Breast epithelium (tissue), 3 donors: ENCODE results near the gene IQSEC3.

Source experiments
- POLR2AphosphoS5 ChIP-seq, 3 donors: sonication (generic); formaldehyde crosslinking; IDR thresholded peaks; one replicate each; pipeline ENCODE4 v1.6.1; 2017; ENCODE audit warnings: antibody characterized with exemption in 3 of 3
- TF ChIP-seq, protein P1 (sequence below), 3 donors: fragments of 450-650 bp; IDR thresholded peaks; one replicate each; pipeline ENCODE4 v1.5.1; 2016 to 2017; ENCODE audit warnings: antibody characterized with exemption in 3 of 3, mild to moderate bottlenecking in 3 of 3, moderate library complexity in 3 of 3

DNA sequence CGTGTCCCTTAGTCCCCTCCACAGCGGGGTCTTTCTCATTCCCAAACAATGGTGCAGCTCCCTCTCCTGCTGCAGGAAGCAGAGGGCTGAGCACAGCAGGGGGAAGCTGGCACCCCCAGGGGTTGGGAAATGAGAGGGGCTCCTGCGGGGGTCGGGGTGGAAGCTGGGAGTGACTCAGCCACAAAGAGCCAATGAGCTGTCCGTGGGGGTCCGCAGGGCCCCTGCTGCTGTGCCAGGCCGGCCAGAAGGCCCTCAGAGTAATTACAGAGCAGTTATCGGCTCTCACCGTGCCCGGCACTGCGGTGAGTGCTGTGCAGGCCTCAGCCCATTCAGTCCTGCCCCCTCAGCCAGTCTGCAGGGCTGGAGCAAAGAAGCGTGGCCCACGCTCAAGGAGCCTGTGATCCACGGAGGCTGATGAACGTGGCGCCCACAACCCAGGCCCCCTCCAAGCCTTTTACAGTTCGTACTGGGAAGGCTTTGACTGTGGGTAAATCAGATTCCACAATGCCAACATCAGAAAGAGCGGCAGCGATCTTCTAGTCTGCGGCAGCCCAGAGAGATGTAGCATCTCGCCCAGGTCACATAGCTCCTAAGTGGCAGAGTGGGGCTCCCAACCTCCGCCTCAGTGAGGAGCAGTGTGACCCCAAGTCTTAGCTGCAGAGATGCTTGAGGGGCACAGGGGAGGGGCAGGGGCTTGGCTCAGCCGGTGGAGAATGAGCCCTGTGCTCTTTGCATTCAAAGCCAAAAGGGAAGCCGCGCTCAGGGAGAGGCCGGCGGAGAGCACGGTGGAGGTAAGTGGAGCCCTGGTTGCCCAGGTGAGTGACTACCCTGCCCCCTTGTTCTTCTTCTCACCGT lies 104.0 kb downstream of the IQSEC3 start:
- no peak for TF ChIP-seq POLR2AphosphoS5 (IDR thresholded peaks at IDR 0.05)
- TF ChIP-seq, protein P1, sequence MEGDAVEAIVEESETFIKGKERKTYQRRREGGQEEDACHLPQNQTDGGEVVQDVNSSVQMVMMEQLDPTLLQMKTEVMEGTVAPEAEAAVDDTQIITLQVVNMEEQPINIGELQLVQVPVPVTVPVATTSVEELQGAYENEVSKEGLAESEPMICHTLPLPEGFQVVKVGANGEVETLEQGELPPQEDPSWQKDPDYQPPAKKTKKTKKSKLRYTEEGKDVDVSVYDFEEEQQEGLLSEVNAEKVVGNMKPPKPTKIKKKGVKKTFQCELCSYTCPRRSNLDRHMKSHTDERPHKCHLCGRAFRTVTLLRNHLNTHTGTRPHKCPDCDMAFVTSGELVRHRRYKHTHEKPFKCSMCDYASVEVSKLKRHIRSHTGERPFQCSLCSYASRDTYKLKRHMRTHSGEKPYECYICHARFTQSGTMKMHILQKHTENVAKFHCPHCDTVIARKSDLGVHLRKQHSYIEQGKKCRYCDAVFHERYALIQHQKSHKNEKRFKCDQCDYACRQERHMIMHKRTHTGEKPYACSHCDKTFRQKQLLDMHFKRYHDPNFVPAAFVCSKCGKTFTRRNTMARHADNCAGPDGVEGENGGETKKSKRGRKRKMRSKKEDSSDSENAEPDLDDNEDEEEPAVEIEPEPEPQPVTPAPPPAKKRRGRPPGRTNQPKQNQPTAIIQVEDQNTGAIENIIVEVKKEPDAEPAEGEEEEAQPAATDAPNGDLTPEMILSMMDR (IDR thresholded peaks at IDR 0.05): no peak
